ENCODE data around the gene ACAD9. TPM values are rescaled to one million over a fixed set of nuclear protein-coding genes. Genes with fewer than 3 reads are reported as not detected.
A peak's percentile ranks its signal among the peaks of the same experiment; 100 is the strongest.

Gene ACAD9
- total and polyA plus RNA-seq, 2 of the 13 experiments (the other 11 are each of a cell fraction or from before 2014, with no cell fraction given) = 15.3 to 38.2 TPM

- TF ChIP-seq ZFP91 (CRISPR knock-in tag; IDR thresholded peaks at IDR 0.05; ENCODE audit: borderline replicate concordance) (peak; percentile 86), CCDC6 (CRISPR knock-in tag; IDR thresholded peaks at IDR 0.05) (peak; percentile 89), NCOR1 (IDR thresholded peaks at IDR 0.05; ENCODE audit: borderline replicate concordance, low read length) (no peak), SKIL (CRISPR knock-in tag; IDR thresholded peaks at IDR 0.05; ENCODE audit: borderline replicate concordance) (0 out of 2 replicates have a peak, but pooled peaks have one; percentile 15), ZNF556 (CRISPR knock-in tag; IDR thresholded peaks at IDR 0.05; ENCODE audit: borderline replicate concordance) (peak; percentile 61; the same call in 1 of the 2 replicates), TAF15 (IDR thresholded peaks at IDR 0.05; ENCODE audit: low read depth, low read length, poor library complexity, severe bottlenecking) (peak; percentile 34), KDM4B (CRISPR knock-in tag; IDR thresholded peaks at IDR 0.05) (peak; percentile 85), CAMTA2 (CRISPR knock-in tag; IDR thresholded peaks at IDR 0.05; ENCODE audit: borderline replicate concordance) (peak; percentile 39; the same call in 1 of the 2 replicates), ZNF792 (CRISPR knock-in tag; IDR thresholded peaks at IDR 0.05) (peak; percentile 90), U2AF2 (IDR thresholded peaks at IDR 0.05; ENCODE audit: low read depth, low read length) (no peak), SNAPC2 (CRISPR knock-in tag; IDR thresholded peaks at IDR 0.05) (peak; percentile 84), ARHGAP35 (CRISPR knock-in tag; IDR thresholded peaks at IDR 0.05; ENCODE audit: borderline replicate concordance) (peak; percentile 94), JARID2 (CRISPR knock-in tag; IDR thresholded peaks at IDR 0.05; ENCODE audit: insufficient replicate concordance) (peak; percentile 52), TOPORS (CRISPR knock-in tag; IDR thresholded peaks at IDR 0.05) (peak; percentile 93; the same call in 1 of the 2 replicates), PCBP1 (IDR thresholded peaks at IDR 0.05; ENCODE audit: borderline replicate concordance, low read depth, low read length) (no peak), EHMT2 (IDR thresholded peaks at IDR 0.05; ENCODE audit: borderline replicate concordance, low read depth, low read length) (no peak), SRSF4 (IDR thresholded peaks at IDR 0.05; ENCODE audit: low read depth, low read length, poor library complexity, severe bottlenecking) (no peak), HOXD1 (CRISPR knock-in tag; IDR thresholded peaks at IDR 0.05) (peak; percentile 61; the same call in 1 of the 2 replicates), FOSL1 (CRISPR knock-in tag; IDR thresholded peaks at IDR 0.05; ENCODE audit: borderline replicate concordance) (no peak), LRRFIP1 (CRISPR knock-in tag; conservative IDR thresholded peaks at IDR 0.05) (no peak), ZNF230 (CRISPR knock-in tag; IDR thresholded peaks at IDR 0.05) (no peak; the same call in none of the 2 replicates)
Observed at GRCh38 chr3:128879125-128879969, at the start of gene ACAD9 (continued).

Data from HepG2 (cell line).